Endothelial cell of umbilical vein (primary cell): ENCODE measurements around the gene F8.
"Not testable (repeated sequence)": the region's sequence is repeated elsewhere in the genome, so short reads cannot be mapped to it uniquely, and the experiment has no call there.

ENCODE experiments used
- EZH2 ChIP-seq: IDR thresholded peaks from 2 replicates; pipeline ENCODE4 v1.6.1; 2012; ENCODE audit warnings: borderline replicate concordance, low read depth, mild to moderate bottlenecking, moderate library complexity, low read length, inconsistent platforms; ENCODE audit not compliant: severe bottlenecking
- FOS ChIP-seq: IDR thresholded peaks from 2 replicates; pipeline ENCODE4 v1.6.1; 2011; ENCODE audit warnings: mild to moderate bottlenecking, low read length, moderate library complexity, borderline replicate concordance; ENCODE audit not compliant: insufficient read depth
- GATA2 ChIP-seq: IDR thresholded peaks from 2 replicates; pipeline ENCODE4 v1.7.0; 2011; ENCODE audit warnings: low read depth, mild to moderate bottlenecking, moderate library complexity, mixed read lengths, low read length; ENCODE audit not compliant: insufficient read length, insufficient read depth
- JUN ChIP-seq: IDR thresholded peaks from 2 replicates; pipeline ENCODE4 v1.6.1; 2011; ENCODE audit warnings: borderline replicate concordance, low read depth; ENCODE audit not compliant: insufficient read length, insufficient read depth
- MAX ChIP-seq: IDR thresholded peaks from 2 replicates; pipeline ENCODE4 v1.6.1; 2011; ENCODE audit not compliant: insufficient read depth, insufficient read length
- POLR2A ChIP-seq: IDR thresholded peaks from 2 replicates; pipeline ENCODE4 v1.6.1; 2012; ENCODE audit warnings: low read depth, mild to moderate bottlenecking, control low read depth, low read length
- POLR2AphosphoS5 ChIP-seq: IDR thresholded peaks from 2 replicates; pipeline ENCODE4 v1.6.1; 2012; ENCODE audit warnings: low read depth, mild to moderate bottlenecking, control low read depth, low read length, moderate library complexity; ENCODE audit not compliant: insufficient read depth
- TF ChIP-seq, protein P1 (sequence below), 2 donors: IDR thresholded peaks; 1 replicate in 1 of 2; 2 replicates in 1 of 2; pipeline ENCODE4 v1.5.1; 2011; ENCODE audit warnings: low read length in 2 of 2, mild to moderate bottlenecking in 2 of 2, moderate library complexity in 2 of 2, control low read depth in 1 of 2, inconsistent platforms in 1 of 2, low read depth in 1 of 2; ENCODE audit not compliant: insufficient read depth in 1 of 2; ENCODE audit errors: extremely low read depth in 1 of 2

GRCh38 chrX:154885549-154885948 is 137.0 kb downstream of the F8 start:
- TF ChIP-seq, protein P1, sequence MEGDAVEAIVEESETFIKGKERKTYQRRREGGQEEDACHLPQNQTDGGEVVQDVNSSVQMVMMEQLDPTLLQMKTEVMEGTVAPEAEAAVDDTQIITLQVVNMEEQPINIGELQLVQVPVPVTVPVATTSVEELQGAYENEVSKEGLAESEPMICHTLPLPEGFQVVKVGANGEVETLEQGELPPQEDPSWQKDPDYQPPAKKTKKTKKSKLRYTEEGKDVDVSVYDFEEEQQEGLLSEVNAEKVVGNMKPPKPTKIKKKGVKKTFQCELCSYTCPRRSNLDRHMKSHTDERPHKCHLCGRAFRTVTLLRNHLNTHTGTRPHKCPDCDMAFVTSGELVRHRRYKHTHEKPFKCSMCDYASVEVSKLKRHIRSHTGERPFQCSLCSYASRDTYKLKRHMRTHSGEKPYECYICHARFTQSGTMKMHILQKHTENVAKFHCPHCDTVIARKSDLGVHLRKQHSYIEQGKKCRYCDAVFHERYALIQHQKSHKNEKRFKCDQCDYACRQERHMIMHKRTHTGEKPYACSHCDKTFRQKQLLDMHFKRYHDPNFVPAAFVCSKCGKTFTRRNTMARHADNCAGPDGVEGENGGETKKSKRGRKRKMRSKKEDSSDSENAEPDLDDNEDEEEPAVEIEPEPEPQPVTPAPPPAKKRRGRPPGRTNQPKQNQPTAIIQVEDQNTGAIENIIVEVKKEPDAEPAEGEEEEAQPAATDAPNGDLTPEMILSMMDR (IDR thresholded peaks at IDR 0.05; ENCODE audit: extremely low read depth in 1 of 2, insufficient read depth in 1 of 2, low read depth in 1 of 2, low read length in 2 of 2) = not testable (repeated sequence)
- not testable (repeated sequence) for TF ChIP-seq POLR2A, POLR2AphosphoS5, GATA2, JUN, MAX, EZH2, FOS
